ENCODE results near the gene CDH4. TPM values are rescaled to one million over a fixed set of nuclear protein-coding genes. Genes with fewer than 3 reads are reported as not detected.
A peak's percentile ranks its signal among the peaks of the same experiment; 100 is the strongest.

The CDH4 gene
- polyA plus RNA-seq, 1 donor, result 1.2 TPM

GRCh38 chr20:61684583-61685235 lies 432.6 kb downstream of the CDH4 start:
- no peak for DNase-seq (ENCODE audit: low read depth)

- DNase-seq (ENCODE audit: low read depth), result no peak
These were observed 433.4 kb downstream of the CDH4 start for GRCh38 chr20:61685462-61685861.

GRCh38 chr20:61686051-61686936 lies 434.2 kb downstream of the CDH4 start:
- DNase-seq (ENCODE audit: low read depth), result no peak

GRCh38 chr20:61688411-61688810 lies 436.4 kb downstream of the CDH4 start:
- no peak for DNase-seq (ENCODE audit: low read depth)

- DNase-seq (ENCODE audit: low read depth), result no peak
These were observed 438.1 kb downstream of the CDH4 start for GRCh38 chr20:61690150-61690549.

GRCh38 chr20:61690993-61691838 lies 439.2 kb downstream of the CDH4 start:
- no peak for DNase-seq (ENCODE audit: low read depth)

GRCh38 chr20:61691978-61692377 lies 439.9 kb downstream of the CDH4 start:
- no peak for DNase-seq (ENCODE audit: low read depth)

GRCh38 chr20:61692479-61692878 lies 440.4 kb downstream of the CDH4 start:
- no peak for DNase-seq (ENCODE audit: low read depth)

- DNase-seq (ENCODE audit: low read depth), result no peak
These were observed 441.1 kb downstream of the CDH4 start for GRCh38 chr20:61693055-61693600.

GRCh38 chr20:61694682-61695081 lies 442.6 kb downstream of the CDH4 start:
- no peak for DNase-seq (ENCODE audit: low read depth)

GRCh38 chr20:61695741-61696140 lies 443.7 kb downstream of the CDH4 start:
- no peak for DNase-seq (ENCODE audit: low read depth)

GRCh38 chr20:61696181-61696735 lies 444.2 kb downstream of the CDH4 start:
- no peak for DNase-seq (ENCODE audit: low read depth)

- no peak for DNase-seq (ENCODE audit: low read depth)
These were observed 445.9 kb downstream of the CDH4 start for GRCh38 chr20:61697666-61698597.

GRCh38 chr20:61698598-61699494 lies 446.8 kb downstream of the CDH4 start:
- no peak for DNase-seq (ENCODE audit: low read depth)

- peak; percentile 16 for DNase-seq (ENCODE audit: low read depth)
These were observed 447.7 kb downstream of the CDH4 start for GRCh38 chr20:61699495-61700374.

GRCh38 chr20:61700595-61701140 lies 448.6 kb downstream of the CDH4 start:
- DNase-seq (ENCODE audit: low read depth), result no peak

GRCh38 chr20:61701401-61701800 lies 449.3 kb downstream of the CDH4 start:
- DNase-seq (ENCODE audit: low read depth), result no peak

GRCh38 chr20:61701802-61702201 lies 449.7 kb downstream of the CDH4 start:
- no peak for DNase-seq (ENCODE audit: low read depth)

All from forelimb muscle (tissue), 1 donor.